ENCODE data around the gene GARRE1.

DNA sequence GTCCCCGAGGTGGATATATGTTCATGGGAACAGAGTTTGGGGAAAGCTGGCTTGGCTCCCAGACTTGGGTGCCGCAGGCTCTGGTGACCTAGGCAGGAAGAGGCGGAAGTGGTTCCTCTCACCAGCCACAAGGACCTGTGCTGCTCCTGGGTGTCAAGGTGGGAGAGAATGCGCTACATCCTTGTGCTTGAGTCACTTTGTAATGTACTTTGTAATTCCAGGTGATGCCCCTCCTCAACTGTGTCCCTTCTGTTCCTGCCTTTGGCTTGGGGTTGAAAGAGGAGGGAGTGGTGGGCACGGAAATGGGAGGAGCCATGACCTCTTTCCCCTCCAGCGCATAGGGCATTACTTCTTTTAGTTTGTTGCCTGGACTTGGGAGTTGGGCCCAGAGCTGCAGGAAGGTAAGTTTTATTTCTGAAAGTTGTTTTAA, 10.9 kb downstream of the GARRE1 start:
- TF ChIP-seq, protein P1, sequence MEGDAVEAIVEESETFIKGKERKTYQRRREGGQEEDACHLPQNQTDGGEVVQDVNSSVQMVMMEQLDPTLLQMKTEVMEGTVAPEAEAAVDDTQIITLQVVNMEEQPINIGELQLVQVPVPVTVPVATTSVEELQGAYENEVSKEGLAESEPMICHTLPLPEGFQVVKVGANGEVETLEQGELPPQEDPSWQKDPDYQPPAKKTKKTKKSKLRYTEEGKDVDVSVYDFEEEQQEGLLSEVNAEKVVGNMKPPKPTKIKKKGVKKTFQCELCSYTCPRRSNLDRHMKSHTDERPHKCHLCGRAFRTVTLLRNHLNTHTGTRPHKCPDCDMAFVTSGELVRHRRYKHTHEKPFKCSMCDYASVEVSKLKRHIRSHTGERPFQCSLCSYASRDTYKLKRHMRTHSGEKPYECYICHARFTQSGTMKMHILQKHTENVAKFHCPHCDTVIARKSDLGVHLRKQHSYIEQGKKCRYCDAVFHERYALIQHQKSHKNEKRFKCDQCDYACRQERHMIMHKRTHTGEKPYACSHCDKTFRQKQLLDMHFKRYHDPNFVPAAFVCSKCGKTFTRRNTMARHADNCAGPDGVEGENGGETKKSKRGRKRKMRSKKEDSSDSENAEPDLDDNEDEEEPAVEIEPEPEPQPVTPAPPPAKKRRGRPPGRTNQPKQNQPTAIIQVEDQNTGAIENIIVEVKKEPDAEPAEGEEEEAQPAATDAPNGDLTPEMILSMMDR (IDR thresholded peaks at IDR 0.05) = no peak
- TF ChIP-seq POLR2A (IDR thresholded peaks at IDR 0.05) = peak; percentile 16 to 54
